Neural cell (in vitro differentiated cells): Measurements from ENCODE around the gene ZDHHC18. TPM values are rescaled to one million over a fixed set of nuclear protein-coding genes. Genes with fewer than 3 reads are reported as not detected.

Source experiments
- H2AFZ ChIP-seq: fragments of 200-600, 300-800 bp; sonication (generic), shearing (Covaris generic); 2 replicates; pipeline ENCODE4 v1.6.0; 2014; ENCODE audit warnings: low read depth, mild to moderate bottlenecking, antibody characterized with exemption, low read length, moderate library complexity
- H3F3A ChIP-seq: fragments of 200-600 bp; shearing (Covaris generic); 2 replicates; pipeline ENCODE4 v1.6.1; 2016; ENCODE audit warnings: mild to moderate bottlenecking, moderate library complexity, mixed read lengths, antibody characterized with exemption, low read length; ENCODE audit not compliant: insufficient read depth, poor library complexity, severe bottlenecking
- H3K27ac ChIP-seq: fragments of 200-600, 300-800 bp; sonication (generic), shearing (Covaris generic); 2 replicates; pipeline ENCODE4 v1.5.1; 2014; ENCODE audit warnings: mild to moderate bottlenecking, low read length, moderate library complexity
- H3K27me3 ChIP-seq: fragments of 300-800, 200-600 bp; sonication (generic), shearing (Covaris generic); 2 replicates; pipeline ENCODE4 v1.6.0; 2014; ENCODE audit warnings: mild to moderate bottlenecking, low read depth, low read length, moderate library complexity; ENCODE audit not compliant: insufficient read depth
- H3K36me3 ChIP-seq: fragments of 300-800, 200-600 bp; sonication (generic), shearing (Covaris generic); 2 replicates; pipeline ENCODE4 v1.5.1; 2014; ENCODE audit warnings: mild to moderate bottlenecking, antibody characterized with exemption, low read length, moderate library complexity; ENCODE audit not compliant: insufficient read depth
- H3K4me2 ChIP-seq: fragments of 300-800, 200-600 bp; sonication (generic), shearing (Covaris generic); 2 replicates; pipeline ENCODE4 v1.6.0; 2014; ENCODE audit warnings: mild to moderate bottlenecking, low read length
- H3K4me3 ChIP-seq: fragments of 300-800, 200-600 bp; sonication (generic), shearing (Covaris generic); 2 replicates; pipeline ENCODE4 v1.5.1; 2014; ENCODE audit warnings: mild to moderate bottlenecking, low read length, moderate library complexity
- H3K79me2 ChIP-seq: fragments of 200-600 bp; shearing (Covaris generic); replicated peaks from 2 replicates; pipeline ENCODE4 v1.6.0; 2014; ENCODE audit warnings: mild to moderate bottlenecking, low read length, moderate library complexity; ENCODE audit not compliant: insufficient read depth
- H3K9ac ChIP-seq: fragments of 300-800, 200-600 bp; sonication (generic), shearing (Covaris generic); 2 replicates; pipeline ENCODE4 v1.6.1; 2016; ENCODE audit warnings: mild to moderate bottlenecking, low read length, mixed read lengths
- H3K9me2 ChIP-seq: fragments of 200-600 bp; shearing (Covaris generic); 2 replicates; pipeline ENCODE4 v1.6.1; 2016; ENCODE audit warnings: mild to moderate bottlenecking, low read length, mixed read lengths; ENCODE audit not compliant: insufficient read depth
- H3K9me3 ChIP-seq: fragments of 200-600, 300-800 bp; sonication (generic), shearing (Covaris generic); 2 replicates; pipeline ENCODE4 v1.6.1; 2016; ENCODE audit warnings: mild to moderate bottlenecking, mixed run types, low read length, moderate library complexity, mixed read lengths
- H4K20me1 ChIP-seq: fragments of 200-600 bp; shearing (Covaris generic); 2 replicates; pipeline ENCODE4 v1.6.1; 2016; ENCODE audit warnings: mild to moderate bottlenecking, mixed run types; ENCODE audit not compliant: insufficient read depth
- EP300 ChIP-seq: fragments of 450-650 bp; conservative IDR thresholded peaks from 2 replicates; pipeline ENCODE4 v1.6.1; 2014; ENCODE audit warnings: antibody characterized with exemption, mild to moderate bottlenecking, moderate library complexity; ENCODE audit not compliant: poor library complexity, severe bottlenecking
- EZH2 ChIP-seq: fragments of 200-600, 300-800 bp; shearing (Covaris generic), sonication (generic); IDR thresholded peaks from 2 replicates; pipeline ENCODE4 v1.6.1; 2014; ENCODE audit warnings: antibody characterized with exemption, low read length, borderline replicate concordance, mild to moderate bottlenecking; ENCODE audit not compliant: insufficient read depth, poor library complexity, severe bottlenecking
- MXI1 ChIP-seq: fragments of 450-650 bp; conservative IDR thresholded peaks from 2 replicates; pipeline ENCODE4 v1.6.1; 2014; ENCODE audit warnings: antibody characterized with exemption, mild to moderate bottlenecking; ENCODE audit not compliant: poor library complexity, severe bottlenecking
- POLR2AphosphoS5 ChIP-seq: IDR thresholded peaks from 2 replicates; pipeline ENCODE4 v1.6.1; 2012
- RAD21 ChIP-seq: fragments of 450-650 bp; conservative IDR thresholded peaks from 2 replicates; pipeline ENCODE4 v1.6.1; 2014; ENCODE audit warnings: antibody characterized with exemption, mild to moderate bottlenecking, moderate library complexity
- SMC3 ChIP-seq: fragments of 450-650 bp; conservative IDR thresholded peaks from 2 replicates; pipeline ENCODE4 v1.6.1; 2014; ENCODE audit warnings: antibody characterized with exemption, mild to moderate bottlenecking, moderate library complexity; ENCODE audit not compliant: poor library complexity
- TAF1 ChIP-seq: IDR thresholded peaks from 2 replicates; pipeline ENCODE4 v1.6.1; 2012; ENCODE audit warnings: low read depth
- polyA plus RNA-seq: library from polyadenylated mRNA; depleted of rRNA; stranded (reverse); fragments of >200 nt; gene quantifications from 2 replicates; pipeline ENCODE4 v1.2.3, GENCODE V29; 2014
- TF ChIP-seq, protein P1 (sequence below): fragments of 450-650 bp; IDR thresholded peaks from 2 replicates; pipeline ENCODE4 v1.5.1; 2014; ENCODE audit warnings: antibody characterized with exemption, mild to moderate bottlenecking, moderate library complexity; ENCODE audit not compliant: poor library complexity, severe bottlenecking
- TF ChIP-seq, protein P2 (sequence below): IDR thresholded peaks from 2 replicates; pipeline ENCODE4 v1.6.1; 2012; ENCODE audit warnings: borderline replicate concordance

Gene ZDHHC18
- polyA plus RNA-seq, 1 donor from 2014 or later = 23.7 TPM

DNA sequence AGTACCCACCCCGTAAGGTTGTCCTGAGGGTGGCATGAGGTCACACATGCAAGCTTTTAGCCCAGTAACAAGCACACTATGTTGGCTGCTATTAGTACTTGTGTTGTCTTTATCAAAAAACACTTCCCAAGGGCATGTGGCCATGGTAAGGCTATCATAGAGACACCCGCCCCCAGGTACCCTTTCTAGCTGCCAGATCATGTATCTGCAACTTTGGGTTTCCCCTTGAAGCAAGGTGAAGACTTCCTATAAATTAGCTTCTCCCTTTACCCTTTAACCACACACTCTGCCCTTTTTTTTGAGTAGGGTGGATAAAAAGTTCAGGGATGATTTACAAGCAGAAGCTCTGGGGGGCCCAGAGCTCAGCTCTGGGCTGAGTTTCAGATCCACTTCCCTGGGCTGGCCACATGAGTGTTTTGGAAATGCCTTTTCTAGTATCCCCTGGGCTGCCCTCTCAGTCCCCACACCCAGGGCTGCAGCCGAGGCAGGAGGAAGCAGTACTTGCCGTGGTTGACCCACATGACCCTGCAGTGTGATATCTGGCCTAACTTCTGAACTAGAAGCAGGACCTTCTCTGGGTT, 2.0 kb downstream of the ZDHHC18 start:
- H3K27ac ChIP-seq = no peak overlapping the region
- H2AFZ ChIP-seq = no peak overlapping the region
- H3K36me3 ChIP-seq = no peaks in the 10 kb centered on the region
- no peaks in the 10 kb centered on the region for H3K9me2 ChIP-seq
- H3K27me3 ChIP-seq = no peaks in the 10 kb centered on the region
- H3K9ac ChIP-seq = no peak overlapping the region
- peaks cover 32% of the 10 kb centered on the region for H3K79me2 ChIP-seq
- TF ChIP-seq, protein P1, sequence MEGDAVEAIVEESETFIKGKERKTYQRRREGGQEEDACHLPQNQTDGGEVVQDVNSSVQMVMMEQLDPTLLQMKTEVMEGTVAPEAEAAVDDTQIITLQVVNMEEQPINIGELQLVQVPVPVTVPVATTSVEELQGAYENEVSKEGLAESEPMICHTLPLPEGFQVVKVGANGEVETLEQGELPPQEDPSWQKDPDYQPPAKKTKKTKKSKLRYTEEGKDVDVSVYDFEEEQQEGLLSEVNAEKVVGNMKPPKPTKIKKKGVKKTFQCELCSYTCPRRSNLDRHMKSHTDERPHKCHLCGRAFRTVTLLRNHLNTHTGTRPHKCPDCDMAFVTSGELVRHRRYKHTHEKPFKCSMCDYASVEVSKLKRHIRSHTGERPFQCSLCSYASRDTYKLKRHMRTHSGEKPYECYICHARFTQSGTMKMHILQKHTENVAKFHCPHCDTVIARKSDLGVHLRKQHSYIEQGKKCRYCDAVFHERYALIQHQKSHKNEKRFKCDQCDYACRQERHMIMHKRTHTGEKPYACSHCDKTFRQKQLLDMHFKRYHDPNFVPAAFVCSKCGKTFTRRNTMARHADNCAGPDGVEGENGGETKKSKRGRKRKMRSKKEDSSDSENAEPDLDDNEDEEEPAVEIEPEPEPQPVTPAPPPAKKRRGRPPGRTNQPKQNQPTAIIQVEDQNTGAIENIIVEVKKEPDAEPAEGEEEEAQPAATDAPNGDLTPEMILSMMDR = no peak
- TF ChIP-seq TAF1 (no peak), EZH2 (no peak)
- TF ChIP-seq, protein P2, sequence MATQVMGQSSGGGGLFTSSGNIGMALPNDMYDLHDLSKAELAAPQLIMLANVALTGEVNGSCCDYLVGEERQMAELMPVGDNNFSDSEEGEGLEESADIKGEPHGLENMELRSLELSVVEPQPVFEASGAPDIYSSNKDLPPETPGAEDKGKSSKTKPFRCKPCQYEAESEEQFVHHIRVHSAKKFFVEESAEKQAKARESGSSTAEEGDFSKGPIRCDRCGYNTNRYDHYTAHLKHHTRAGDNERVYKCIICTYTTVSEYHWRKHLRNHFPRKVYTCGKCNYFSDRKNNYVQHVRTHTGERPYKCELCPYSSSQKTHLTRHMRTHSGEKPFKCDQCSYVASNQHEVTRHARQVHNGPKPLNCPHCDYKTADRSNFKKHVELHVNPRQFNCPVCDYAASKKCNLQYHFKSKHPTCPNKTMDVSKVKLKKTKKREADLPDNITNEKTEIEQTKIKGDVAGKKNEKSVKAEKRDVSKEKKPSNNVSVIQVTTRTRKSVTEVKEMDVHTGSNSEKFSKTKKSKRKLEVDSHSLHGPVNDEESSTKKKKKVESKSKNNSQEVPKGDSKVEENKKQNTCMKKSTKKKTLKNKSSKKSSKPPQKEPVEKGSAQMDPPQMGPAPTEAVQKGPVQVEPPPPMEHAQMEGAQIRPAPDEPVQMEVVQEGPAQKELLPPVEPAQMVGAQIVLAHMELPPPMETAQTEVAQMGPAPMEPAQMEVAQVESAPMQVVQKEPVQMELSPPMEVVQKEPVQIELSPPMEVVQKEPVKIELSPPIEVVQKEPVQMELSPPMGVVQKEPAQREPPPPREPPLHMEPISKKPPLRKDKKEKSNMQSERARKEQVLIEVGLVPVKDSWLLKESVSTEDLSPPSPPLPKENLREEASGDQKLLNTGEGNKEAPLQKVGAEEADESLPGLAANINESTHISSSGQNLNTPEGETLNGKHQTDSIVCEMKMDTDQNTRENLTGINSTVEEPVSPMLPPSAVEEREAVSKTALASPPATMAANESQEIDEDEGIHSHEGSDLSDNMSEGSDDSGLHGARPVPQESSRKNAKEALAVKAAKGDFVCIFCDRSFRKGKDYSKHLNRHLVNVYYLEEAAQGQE = no peak
- no peak overlapping the region for H3K4me2 ChIP-seq
- no peaks in the 10 kb centered on the region for H3F3A ChIP-seq
- H4K20me1 ChIP-seq = no peaks in the 10 kb centered on the region
- no peaks in the 10 kb centered on the region for H3K9me3 ChIP-seq
- H3K4me3 ChIP-seq = peak overlapping the region; percentile 39

DNA sequence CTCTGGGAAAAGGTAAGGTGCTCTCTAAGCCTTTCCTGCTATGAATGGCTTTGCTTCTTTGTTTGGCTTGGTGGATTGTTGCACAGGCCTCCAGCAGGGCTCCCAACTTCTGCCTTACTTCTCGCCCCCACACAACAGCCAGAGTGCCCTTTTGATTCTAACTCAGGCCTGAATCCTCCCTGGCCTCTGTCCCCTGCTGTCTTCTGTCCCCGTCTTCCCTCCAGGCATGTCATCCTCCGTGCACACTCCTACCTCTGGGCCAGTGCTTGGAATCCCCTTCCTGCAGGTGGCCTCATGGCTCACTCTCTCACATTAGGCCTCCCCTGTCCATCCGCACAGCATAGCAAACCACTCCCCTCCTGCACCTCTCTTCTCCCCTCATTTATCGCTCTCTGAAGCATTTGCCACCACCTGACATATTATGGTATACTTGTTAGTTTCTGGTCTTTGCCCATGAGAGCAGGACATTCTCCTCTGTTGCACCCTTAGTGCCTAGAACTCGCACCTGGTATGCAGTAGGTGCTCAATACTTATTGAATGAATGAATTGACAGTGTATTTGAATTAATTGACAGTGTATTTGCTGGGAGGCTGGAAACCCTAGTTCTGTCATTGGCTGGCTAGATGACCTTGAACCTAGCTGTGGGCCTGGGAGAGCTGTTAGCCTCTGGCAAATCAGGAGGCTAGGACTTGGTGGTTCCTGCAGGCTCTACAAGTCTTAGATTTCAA, 2.9 kb downstream of the ZDHHC18 start:
- Histone ChIP-seq H3K9me3 (no peaks in the 10 kb centered on the region), H3F3A (no peaks in the 10 kb centered on the region), H2AFZ (no peak overlapping the region), H4K20me1 (no peaks in the 10 kb centered on the region), H3K27ac (no peak overlapping the region), H3K9me2 (no peaks in the 10 kb centered on the region), H3K4me3 (peak overlapping the region; percentile 39), H3K27me3 (no peaks in the 10 kb centered on the region), H3K36me3 (no peaks in the 10 kb centered on the region), H3K9ac (no peak overlapping the region), H3K79me2 (peaks cover 32% of the 10 kb centered on the region), H3K4me2 (no peak overlapping the region)
- no peak for TF ChIP-seq TAF1
- TF ChIP-seq, protein P1 = no peak
- TF ChIP-seq EP300 = no peak
- TF ChIP-seq POLR2AphosphoS5 = no peak
- TF ChIP-seq, protein P2 = no peak
- no peak for TF ChIP-seq SMC3
- TF ChIP-seq EZH2 = no peak
- TF ChIP-seq MXI1 = no peak
- no peak for TF ChIP-seq RAD21
